NK-92 (cell line): ENCODE measurements around the gene KCNK16.

Source experiments
- DNase-seq: peaks from one replicate; lab custom pipeline; 2025; ENCODE audit not compliant: unreplicated experiment; lab: John Stamatoyannopoulos, UW

Gene KCNK16

DNA sequence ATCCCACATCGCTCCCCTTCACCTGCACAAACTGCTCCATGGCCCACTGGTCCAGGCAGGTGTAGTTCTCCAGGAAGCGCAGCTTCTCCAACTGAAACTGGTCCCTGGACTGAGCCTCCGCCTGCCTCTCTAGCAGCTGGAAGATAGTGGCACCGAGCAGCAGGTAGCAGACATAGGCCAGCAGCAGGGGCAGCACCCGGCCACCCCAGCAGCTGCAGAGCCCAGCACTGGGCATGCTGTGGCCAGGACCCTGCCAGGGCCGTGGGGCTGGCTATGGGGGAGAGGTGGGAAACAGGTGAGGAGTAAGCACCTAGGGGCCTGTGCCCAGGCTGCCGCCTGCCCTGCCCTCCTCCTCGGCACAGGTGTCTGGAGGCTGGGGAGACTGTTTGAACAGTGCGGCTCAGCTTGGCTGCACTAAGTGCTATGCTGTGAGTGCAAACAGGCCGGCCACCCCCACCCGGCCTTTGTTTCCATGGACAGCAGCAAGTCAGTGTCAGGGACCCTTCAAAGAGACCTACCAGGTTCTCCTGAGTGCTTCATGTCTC lies at the start of gene KCNK16:
TSS of gene KCNK16 (minus strand) at position 397 of the 545 bp plus-strand sequence. CDS start at position 235, 162 bp downstream.
- DNase-seq: no peak

DNA sequence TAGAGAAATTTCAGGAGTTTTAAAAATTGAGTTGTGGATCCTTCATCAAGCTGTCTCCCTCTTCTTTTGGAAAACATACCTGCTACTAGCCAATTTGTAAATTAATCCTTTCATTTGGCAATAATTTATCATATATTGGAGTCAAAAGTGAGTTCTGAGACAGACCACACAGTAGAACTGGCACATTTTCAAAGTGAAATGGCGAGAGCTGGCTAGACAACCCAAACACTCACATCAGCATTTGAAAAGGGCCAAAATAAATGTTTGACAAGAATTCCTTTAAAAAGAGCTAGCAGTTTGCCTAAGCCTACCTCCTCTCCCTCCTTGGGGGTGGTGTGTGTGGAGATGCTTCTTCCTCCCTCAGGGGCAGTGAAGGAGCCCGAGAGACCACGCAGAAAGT lies 47.9 kb upstream of the KCNK16 start:
- DNase-seq: no peak

GRCh38 chr6:39369987-39370386 lies 47.5 kb upstream of the KCNK16 start:
- DNase-seq: no peak

GRCh38 chr6:39367700-39368099 lies 45.2 kb upstream of the KCNK16 start:
- DNase-seq: no peak

- DNase-seq: no peak
Observed at GRCh38 chr6:39366931-39367618, 44.6 kb upstream of the KCNK16 start.

DNA sequence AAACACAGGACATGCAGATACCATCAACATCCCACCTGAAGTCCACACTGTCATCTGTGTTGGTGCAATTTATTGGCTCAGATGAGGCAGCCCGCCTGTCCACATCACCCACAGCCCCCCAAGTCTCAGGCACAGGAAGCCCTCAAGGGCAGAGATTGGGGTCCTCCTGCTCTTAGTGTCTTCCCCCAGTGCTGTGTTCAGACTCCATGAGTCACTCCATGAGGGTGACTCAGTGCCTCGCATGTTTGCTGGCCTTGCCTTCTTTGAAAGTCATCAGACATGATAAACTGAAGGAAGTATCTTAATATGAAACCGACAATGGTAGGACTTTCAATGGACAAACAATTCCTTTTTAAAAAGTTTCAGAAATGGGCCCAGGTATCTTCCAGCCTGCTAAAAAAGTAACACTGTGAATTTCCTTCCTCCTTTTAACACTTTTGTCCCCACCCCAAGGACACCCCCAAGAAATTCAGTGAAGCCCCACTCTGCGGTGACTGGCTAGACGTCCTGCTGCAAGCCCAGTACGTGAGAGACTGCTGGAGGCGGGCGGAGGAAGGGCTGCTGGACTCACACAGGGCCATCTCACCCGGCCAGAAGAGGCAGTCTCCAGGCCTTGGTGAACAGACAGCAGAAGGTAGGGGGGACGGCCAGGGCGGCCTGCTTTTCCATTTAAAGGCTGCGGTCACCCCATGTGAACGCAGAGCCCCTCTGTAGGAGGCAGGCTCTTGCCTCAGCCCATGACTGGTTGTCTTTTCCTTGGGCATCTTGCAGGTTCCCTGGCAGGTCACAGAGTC lies 43.0 kb upstream of the KCNK16 start:
- no peak for DNase-seq

GRCh38 chr6:39363280-39363679 lies 40.8 kb upstream of the KCNK16 start:
- no peak for DNase-seq

DNA sequence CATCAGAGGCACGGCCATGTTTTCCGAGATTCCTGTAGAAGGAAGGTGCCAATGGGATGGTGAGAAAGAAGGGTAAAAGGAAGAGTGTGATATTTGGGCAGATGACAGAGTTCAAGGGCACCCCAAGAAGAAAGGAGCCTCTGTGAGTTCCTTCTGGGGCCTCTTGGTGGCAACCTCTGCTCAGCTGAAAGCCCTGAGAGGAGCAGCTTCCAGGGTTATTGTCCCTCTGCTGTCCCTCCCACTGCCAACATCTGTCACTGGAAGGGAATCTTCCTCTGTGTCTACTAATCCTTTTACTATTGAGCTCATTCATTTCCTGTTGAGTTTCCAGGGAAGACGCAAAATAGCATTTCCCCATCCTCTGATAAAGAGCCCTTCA lies 40.0 kb upstream of the KCNK16 start:
- no peak for DNase-seq

DNA sequence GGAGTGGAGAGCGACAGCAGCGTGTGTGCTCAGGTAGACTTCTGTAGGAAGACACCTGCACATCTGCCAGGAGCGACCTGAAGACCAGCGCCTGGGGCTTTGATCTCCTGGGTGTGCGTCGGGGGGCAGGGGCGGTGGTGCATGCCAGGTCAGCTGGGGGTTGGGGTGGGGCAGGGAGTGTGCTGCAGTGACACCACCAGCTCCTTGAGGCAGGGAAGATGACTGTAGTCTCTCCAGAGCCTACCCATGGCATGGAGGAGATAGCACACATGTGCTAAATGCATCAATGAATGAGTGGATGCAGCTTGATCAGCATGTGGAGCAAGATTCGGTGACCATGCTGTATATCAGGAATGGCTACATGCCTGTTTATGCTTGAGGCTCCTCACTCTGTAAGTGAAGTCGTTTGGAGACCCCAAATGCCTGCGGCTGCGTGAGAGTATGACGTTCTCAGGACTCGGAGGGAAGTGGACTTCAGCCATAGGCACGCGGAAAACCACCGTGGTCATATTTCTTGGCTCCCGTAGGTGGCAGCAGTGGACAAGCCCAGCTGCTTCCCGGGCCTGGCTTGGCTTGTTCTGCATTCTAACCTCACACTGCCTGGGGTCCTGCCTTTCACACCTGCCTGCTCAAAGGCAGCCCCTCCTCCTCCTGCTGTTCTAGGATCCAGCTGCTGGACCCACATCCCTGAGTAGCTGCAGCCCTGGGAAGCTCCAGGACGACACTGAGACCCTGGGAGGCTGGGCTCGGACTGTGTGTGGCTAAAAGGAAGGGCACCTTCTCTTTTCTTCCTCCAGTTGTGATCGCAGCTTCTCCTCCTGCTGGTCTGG lies 39.4 kb upstream of the KCNK16 start:
- no peak for DNase-seq

- DNase-seq: no peak
Observed at GRCh38 chr6:39360378-39360777, 37.9 kb upstream of the KCNK16 start.

DNA sequence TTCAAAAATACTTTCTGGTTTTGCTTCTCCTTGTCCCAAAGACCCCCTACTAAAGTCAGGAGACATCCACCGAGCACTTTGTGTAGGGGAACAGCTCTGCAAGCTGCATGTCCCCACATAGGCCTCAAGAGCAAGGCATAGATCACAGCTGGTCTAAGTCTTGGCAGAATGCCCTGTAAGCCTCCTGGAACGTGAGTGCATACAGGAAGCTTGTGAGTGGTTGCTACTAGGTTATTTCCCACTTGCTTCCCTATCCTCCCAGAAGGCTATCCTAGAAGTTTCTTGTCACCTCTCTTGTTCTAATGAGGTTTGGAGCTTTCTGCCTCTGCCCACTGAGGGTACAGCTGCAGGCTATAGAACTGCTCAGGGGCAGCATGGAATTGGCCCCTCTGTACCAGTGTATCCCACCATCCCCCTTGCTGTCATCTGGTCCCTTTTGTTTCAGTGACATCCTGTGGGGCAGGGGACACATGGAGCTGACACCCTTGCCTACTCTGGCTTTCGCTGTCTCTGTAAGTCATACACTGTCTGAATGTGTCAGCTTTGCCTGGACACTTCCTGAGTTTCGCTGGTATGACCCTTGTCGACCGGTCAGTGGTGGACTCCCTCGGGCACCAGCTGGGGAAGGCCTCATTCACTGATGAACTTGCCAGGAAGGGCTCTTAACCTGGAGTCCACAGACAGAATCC lies 35.6 kb upstream of the KCNK16 start:
- DNase-seq: no peak

GRCh38 chr6:39353698-39354315 lies 31.3 kb upstream of the KCNK16 start:
- no peak for DNase-seq

GRCh38 chr6:39350723-39351505 lies 28.4 kb upstream of the KCNK16 start:
- DNase-seq: no peak

- DNase-seq: no peak
Observed at GRCh38 chr6:39348740-39349139, 26.2 kb upstream of the KCNK16 start.

DNA sequence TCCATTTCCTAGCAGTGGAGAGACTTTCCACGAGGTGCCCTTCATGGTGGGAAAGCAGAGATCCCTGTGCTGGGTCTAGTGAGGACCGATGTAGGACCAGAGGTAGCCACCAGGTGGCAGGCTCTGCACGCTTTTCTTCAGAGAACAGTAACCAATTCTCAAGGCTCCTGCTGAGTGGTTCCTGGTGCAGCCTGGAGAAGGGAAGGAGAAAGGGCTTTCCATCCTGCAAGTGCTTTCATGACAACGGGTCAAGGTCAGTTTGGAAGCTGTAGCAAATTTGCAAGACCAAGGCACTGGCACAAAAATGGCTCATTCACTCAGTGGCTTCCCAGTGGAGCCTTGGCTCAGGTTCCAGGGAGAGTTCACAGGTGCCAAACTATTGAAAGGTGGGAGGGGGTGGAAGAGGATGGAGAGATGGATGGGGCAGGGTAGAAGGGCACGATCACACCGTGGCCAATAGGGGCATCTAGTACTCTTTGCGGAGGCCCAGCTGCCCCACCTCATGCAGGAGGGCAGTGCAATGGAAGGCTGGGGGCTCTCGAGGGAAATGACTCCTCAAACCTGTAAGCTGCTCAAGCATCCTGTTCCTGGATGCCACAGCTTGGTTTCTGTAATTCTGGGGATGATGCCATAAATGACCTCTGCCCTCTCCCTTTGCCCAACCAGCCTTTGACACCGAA lies 25.5 kb upstream of the KCNK16 start:
- DNase-seq: no peak

GRCh38 chr6:39347206-39347605 lies 24.7 kb upstream of the KCNK16 start:
- DNase-seq: no peak

- DNase-seq: no peak
Observed at GRCh38 chr6:39344821-39345280, 22.3 kb upstream of the KCNK16 start.

GRCh38 chr6:39343396-39343870 lies 20.9 kb upstream of the KCNK16 start:
- no peak for DNase-seq
